Neutrophil (primary cell): ENCODE data around the gene GNRHR.
"Not testable (repeated sequence)": the region's sequence is repeated elsewhere in the genome, so short reads cannot be mapped to it uniquely, and the experiment has no call there.

Source experiments
- H3K27ac ChIP-seq: fragments of 200-600 bp; sonication (generic); 2 replicates; pipeline ENCODE4 v1.5.1; 2016; ENCODE audit warnings: mild to moderate bottlenecking, moderate library complexity
- H3K27me3 ChIP-seq: fragments of 200-600 bp; sonication (generic); 2 replicates; pipeline ENCODE4 v1.6.0; 2016; ENCODE audit warnings: mild to moderate bottlenecking
- H3K36me3 ChIP-seq: fragments of 200-600 bp; sonication (generic); 2 replicates; pipeline ENCODE4 v1.5.1; 2017
- H3K4me1 ChIP-seq, 2 experiments: fragments of 200-600 bp in 1 of 2; sonication (generic) in 1 of 2; 1 replicate in 1 of 2; 2 replicates in 1 of 2; pipeline versions ENCODE4 v1.5.1 to v1.6.1; 2013 to 2016; ENCODE audit warnings: low read depth in 1 of 2, low read length in 1 of 2, mild to moderate bottlenecking in 1 of 2, moderate library complexity in 1 of 2; ENCODE audit not compliant: control insufficient read depth in 1 of 2, insufficient read depth in 1 of 2
- H3K4me3 ChIP-seq, 2 experiments: fragments of 200-600 bp in 1 of 2; sonication (generic) in 1 of 2; 1 replicate in 1 of 2; 2 replicates in 1 of 2; pipeline ENCODE4 v1.5.1; 2013 to 2016; ENCODE audit warnings: low read depth in 1 of 2, low read length in 1 of 2, mild to moderate bottlenecking in 1 of 2, moderate library complexity in 1 of 2
- H3K9me3 ChIP-seq: fragments of 200-600 bp; sonication (generic); 2 replicates; pipeline ENCODE4 v1.5.1; 2016
- CTCF ChIP-seq: fragments of 200-600 bp; sonication (generic); IDR thresholded peaks from 2 replicates; pipeline ENCODE4 v1.5.1; 2016; ENCODE audit warnings: antibody characterized with exemption

Gene GNRHR

DNA sequence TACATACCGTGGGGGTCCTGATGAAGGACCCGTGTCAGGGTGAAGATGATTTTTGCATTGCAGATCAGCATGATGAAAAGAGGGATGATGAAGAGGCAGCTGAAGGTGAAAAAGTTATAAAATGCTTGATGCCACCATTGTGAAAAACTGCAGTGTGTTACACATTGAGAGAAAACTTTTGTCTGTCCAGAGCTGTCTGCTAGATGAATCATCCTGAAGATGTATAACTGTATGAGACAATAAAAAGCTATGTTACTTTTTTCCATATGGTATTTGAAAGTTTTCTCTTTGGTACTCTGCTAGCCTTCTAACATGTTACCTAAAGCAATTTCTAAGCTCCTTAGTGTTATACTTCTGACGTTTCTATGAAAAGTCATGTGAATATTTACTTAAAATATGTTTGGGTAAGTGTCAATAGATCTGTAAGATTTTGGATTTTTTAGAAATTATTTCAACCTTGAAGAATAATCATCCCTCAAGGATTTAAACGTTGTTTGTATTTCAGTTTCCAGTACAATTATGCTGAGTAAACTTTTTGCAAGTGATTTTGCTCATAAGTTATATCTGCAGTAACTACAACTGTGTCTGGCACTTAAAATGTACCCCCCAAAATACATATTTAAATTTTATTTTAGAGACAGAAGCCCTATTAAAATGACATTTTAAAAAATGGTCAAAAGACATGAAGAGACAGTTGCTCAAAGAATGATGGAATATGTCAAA is 9.5 kb downstream of the GNRHR start:
- Histone ChIP-seq H3K4me1 (no peaks in the 10 kb centered on the region), H3K36me3 (no peaks in the 10 kb centered on the region), H3K27ac (no peak overlapping the region), H3K27me3 (no peaks in the 10 kb centered on the region), H3K9me3 (no peaks in the 10 kb centered on the region), H3K4me3 (no peak overlapping the region)
- TF ChIP-seq CTCF: no peak

GRCh38 chr4:67743194-67743593 is 11.0 kb downstream of the GNRHR start:
- no peak for TF ChIP-seq CTCF
- H3K27me3 ChIP-seq: no peaks in the 10 kb centered on the region
- H3K9me3 ChIP-seq: no peaks in the 10 kb centered on the region
- no peaks in the 10 kb centered on the region for H3K4me1 ChIP-seq
- no peak overlapping the region for H3K4me3 ChIP-seq
- H3K27ac ChIP-seq: no peak overlapping the region
- H3K36me3 ChIP-seq: no peaks in the 10 kb centered on the region

- Histone ChIP-seq H3K4me1 (no peaks in the 10 kb centered on the region), H3K27me3 (no peaks in the 10 kb centered on the region), H3K36me3 (no peaks in the 10 kb centered on the region), H3K4me3 (no peak overlapping the region), H3K27ac (no peak overlapping the region), H3K9me3 (no peaks in the 10 kb centered on the region)
- TF ChIP-seq CTCF: no peak
Observed at GRCh38 chr4:67736262-67736661, 17.9 kb downstream of the GNRHR start.

- no peak overlapping the region for H3K4me3 ChIP-seq
- H3K27me3 ChIP-seq: no peaks in the 10 kb centered on the region
- no peaks in the 10 kb centered on the region for H3K4me1 ChIP-seq
- no peaks in the 10 kb centered on the region for H3K36me3 ChIP-seq
- H3K27ac ChIP-seq: no peak overlapping the region
- no peaks in the 10 kb centered on the region for H3K9me3 ChIP-seq
- TF ChIP-seq CTCF: no peak
Observed at GRCh38 chr4:67735325-67735724, 18.9 kb downstream of the GNRHR start.

DNA sequence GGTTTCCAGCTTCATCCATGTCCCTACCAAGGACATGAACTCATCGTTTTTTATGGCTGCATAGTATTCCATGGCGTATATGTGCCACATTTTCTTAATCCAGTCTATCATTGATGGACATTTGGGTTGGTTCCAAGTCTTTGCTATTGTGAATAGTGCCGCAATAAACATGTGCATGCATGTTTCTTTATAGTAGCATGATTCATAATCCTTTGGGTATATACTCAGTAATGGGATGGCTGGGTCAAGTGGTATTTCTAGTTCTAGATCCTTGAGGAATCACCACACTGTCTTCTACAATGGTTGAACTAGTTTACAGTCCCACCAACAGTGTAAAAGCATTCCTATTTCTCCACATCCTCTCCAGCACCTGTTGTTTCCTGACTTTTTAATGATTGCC is 23.7 kb downstream of the GNRHR start:
- not testable (repeated sequence) for H3K36me3 ChIP-seq, H3K9me3 ChIP-seq, H3K4me1 ChIP-seq, H3K27ac ChIP-seq, H3K27me3 ChIP-seq, H3K4me3 ChIP-seq

GRCh38 chr4:67727124-67727850 is 26.9 kb downstream of the GNRHR start:
- H3K27ac ChIP-seq: no peak overlapping the region
- H3K4me1 ChIP-seq: peaks cover 0 to 7% of the 10 kb centered on the region in 2 experiments
- no peaks in the 10 kb centered on the region for H3K36me3 ChIP-seq
- H3K27me3 ChIP-seq: no peaks in the 10 kb centered on the region
- H3K9me3 ChIP-seq: no peaks in the 10 kb centered on the region
- no peak overlapping the region for H3K4me3 ChIP-seq
- no peak for TF ChIP-seq CTCF
